OCI-LY3 (cell line): Measurements from ENCODE around the gene CYP46A1.

Experiments
- CTCF ChIP-seq: fragments of 200-600, 300-600 bp; sonication (generic); IDR thresholded peaks from 2 replicates; pipeline ENCODE4 v1.5.1; 2014; ENCODE audit warnings: antibody characterized with exemption, low read length, low read depth
- EZH2phosphoT487 ChIP-seq: fragments of 200-600 bp; shearing (Covaris generic); IDR thresholded peaks from 2 replicates; pipeline ENCODE4 v1.6.1; 2018; ENCODE audit warnings: antibody characterized with exemption, mixed run types, low read depth

- no peak for TF ChIP-seq CTCF
- TF ChIP-seq EZH2phosphoT487, result no peak
These were observed 50.4 kb downstream of the CYP46A1 start for GRCh38 chr14:99734406-99735051.
